Activated CD4-positive, alpha-beta T cell treated with anti-CD3 and anti-CD28 coated beads, Interleukin-2, amount 50 U/mL, for 1 hour (primary cell): ENCODE results near the gene MPPED1.

Experiments
- DNase-seq: peaks from one replicate; pipeline ENCODE4 v3.0.0-alpha.2; 2020

Gene MPPED1

GRCh38 chr22:43504068-43504467 is 92.3 kb downstream of the MPPED1 start:
- DNase-seq, result no peak

- no peak for DNase-seq
Measured at GRCh38 chr22:43504666-43505261, 93.0 kb downstream of the MPPED1 start.

- DNase-seq, result no peak
Measured at GRCh38 chr22:43505423-43505822, 93.6 kb downstream of the MPPED1 start.

GRCh38 chr22:43505896-43506295 is 94.1 kb downstream of the MPPED1 start:
- DNase-seq, result no peak

GRCh38 chr22:43506487-43506886 is 94.7 kb downstream of the MPPED1 start:
- DNase-seq, result no peak

GRCh38 chr22:43507235-43507634 is 95.4 kb downstream of the MPPED1 start:
- DNase-seq, result no peak

- DNase-seq, result no peak
Measured at GRCh38 chr22:43508489-43508888, 96.7 kb downstream of the MPPED1 start.

GRCh38 chr22:43509337-43509736 is 97.5 kb downstream of the MPPED1 start:
- DNase-seq, result no peak

GRCh38 chr22:43510281-43511070 is 98.7 kb downstream of the MPPED1 start:
- no peak for DNase-seq

- DNase-seq, result no peak
Measured at GRCh38 chr22:43511276-43511910, 99.6 kb downstream of the MPPED1 start.

- no peak for DNase-seq
Measured at GRCh38 chr22:43512279-43512678, 100.5 kb downstream of the MPPED1 start.

GRCh38 chr22:43514476-43515157 is 102.8 kb downstream of the MPPED1 start:
- no peak for DNase-seq

GRCh38 chr22:43515411-43515810 is 103.6 kb downstream of the MPPED1 start:
- DNase-seq, result no peak

- no peak for DNase-seq
Measured at GRCh38 chr22:43515902-43516301, 104.1 kb downstream of the MPPED1 start.

GRCh38 chr22:43516386-43516785 is 104.6 kb downstream of the MPPED1 start:
- no peak for DNase-seq

GRCh38 chr22:43516996-43517635 is 105.3 kb downstream of the MPPED1 start:
- no peak for DNase-seq

- DNase-seq, result no peak
Measured at GRCh38 chr22:43520632-43521039, 108.8 kb downstream of the MPPED1 start.

- no peak for DNase-seq
Measured at GRCh38 chr22:43521716-43522115, 109.9 kb downstream of the MPPED1 start.

GRCh38 chr22:43526117-43526655 is 114.4 kb downstream of the MPPED1 start:
- DNase-seq, result no peak

GRCh38 chr22:43526946-43527345 is 115.1 kb downstream of the MPPED1 start:
- DNase-seq, result no peak

GRCh38 chr22:43528601-43529360 is 117.0 kb downstream of the MPPED1 start:
- no peak for DNase-seq

GRCh38 chr22:43529461-43529860 is 117.6 kb downstream of the MPPED1 start:
- no peak for DNase-seq
